ENCODE results near the gene HYLS1. TPM values are rescaled to one million over a fixed set of nuclear protein-coding genes. Genes with fewer than 3 reads are reported as not detected.

The HYLS1 gene, protein sequence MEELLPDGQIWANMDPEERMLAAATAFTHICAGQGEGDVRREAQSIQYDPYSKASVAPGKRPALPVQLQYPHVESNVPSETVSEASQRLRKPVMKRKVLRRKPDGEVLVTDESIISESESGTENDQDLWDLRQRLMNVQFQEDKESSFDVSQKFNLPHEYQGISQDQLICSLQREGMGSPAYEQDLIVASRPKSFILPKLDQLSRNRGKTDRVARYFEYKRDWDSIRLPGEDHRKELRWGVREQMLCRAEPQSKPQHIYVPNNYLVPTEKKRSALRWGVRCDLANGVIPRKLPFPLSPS
- 15.8 to 17.6 TPM (median 16.2 TPM) in 5 replicates for total RNA-seq (2022; extraction: Qiagen RNA extraction; ENCODE audit: low read depth)

DNA sequence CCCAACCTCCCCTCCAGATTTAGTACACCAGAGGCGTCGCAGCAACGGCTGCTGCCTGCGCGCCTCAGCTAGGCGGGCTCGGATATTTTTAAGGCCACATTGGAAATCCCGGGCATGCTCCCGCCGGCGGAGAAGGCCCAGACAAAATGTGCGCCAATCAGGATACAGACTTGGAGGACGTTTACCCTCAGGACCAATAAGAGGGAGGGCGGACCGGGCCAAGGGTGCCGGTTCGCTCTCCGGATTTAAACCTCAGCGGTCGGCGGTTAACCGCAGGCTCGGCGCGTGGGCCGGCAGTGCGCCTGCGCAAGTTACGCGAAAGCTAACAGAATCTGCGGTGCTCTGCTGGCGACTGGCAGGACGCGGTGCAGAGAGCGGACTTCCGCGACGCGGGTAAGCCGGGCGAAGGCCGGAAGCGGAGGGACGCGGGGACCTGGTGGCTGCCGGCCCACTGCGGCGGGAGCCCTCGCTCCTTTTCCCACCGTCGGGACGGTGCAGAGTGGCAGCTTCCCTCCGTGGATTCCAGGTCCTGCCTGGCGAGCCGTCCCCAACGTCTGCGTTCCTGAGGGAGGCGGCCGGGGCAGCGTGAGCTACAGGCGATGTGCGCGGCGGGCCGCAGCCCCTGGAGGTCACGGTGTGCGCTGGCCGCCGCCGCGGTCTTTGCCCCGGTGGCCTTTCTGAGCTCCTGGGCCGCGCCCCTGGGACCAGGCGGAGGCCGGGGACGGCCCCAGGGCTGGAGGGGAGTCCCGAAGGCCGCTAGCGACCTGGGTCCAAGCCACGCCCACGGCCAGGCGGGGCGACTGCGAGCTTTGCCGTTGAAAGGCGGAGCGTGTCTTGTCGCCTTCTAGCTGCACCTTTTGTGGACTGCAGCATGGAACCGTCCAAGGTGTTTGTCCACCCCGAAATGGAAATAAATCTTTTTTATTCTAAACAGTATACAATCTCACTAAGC is at the start of gene HYLS1:
TSS of gene HYLS1 (plus strand) at position 296 of the 952 bp plus-strand sequence. CDS start 11,701 bp downstream, outside the sequence.

DNA sequence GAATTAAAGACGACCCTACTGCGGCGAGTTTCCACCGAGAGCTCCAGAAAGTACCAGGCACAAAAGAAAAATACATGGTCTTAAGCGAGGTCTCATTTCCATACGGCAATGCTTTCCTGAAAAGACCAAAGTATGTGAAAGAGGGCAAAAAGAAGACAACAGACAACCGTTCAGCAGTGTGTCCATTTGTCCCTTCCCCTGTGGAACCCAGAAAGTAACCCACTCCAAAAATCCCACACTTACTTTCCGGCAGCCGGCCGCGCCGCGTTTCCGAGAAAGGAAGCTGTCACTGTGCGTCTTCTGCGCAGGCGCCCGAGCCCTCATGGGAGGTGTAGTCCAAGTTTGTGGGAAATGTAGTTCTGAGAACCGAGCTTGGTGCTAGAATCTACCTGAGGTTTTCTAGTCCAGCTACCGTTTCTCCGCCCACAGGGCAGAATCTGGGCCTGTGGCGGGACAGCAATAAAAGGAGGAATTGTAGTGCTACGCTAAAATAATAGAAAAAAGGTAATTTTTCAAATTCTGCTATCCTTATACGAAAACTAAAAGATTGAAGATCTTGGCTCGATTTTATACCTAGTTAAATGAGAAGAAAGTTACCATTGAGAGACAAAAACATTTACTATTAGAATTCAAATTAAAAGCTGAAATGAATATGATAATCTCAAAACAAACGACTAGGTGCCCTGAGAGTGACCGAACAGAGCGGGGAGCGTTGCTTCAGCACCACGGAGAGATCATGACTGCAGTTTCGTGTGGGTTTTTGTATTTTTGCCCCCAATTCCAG is 15.7 kb downstream of the HYLS1 start, which contains the start of gene PUS3:
TSS of gene PUS3 (minus strand) at position 280 of the 784 bp plus-strand sequence. CDS start 6,922 bp downstream, outside the sequence.

DNA sequence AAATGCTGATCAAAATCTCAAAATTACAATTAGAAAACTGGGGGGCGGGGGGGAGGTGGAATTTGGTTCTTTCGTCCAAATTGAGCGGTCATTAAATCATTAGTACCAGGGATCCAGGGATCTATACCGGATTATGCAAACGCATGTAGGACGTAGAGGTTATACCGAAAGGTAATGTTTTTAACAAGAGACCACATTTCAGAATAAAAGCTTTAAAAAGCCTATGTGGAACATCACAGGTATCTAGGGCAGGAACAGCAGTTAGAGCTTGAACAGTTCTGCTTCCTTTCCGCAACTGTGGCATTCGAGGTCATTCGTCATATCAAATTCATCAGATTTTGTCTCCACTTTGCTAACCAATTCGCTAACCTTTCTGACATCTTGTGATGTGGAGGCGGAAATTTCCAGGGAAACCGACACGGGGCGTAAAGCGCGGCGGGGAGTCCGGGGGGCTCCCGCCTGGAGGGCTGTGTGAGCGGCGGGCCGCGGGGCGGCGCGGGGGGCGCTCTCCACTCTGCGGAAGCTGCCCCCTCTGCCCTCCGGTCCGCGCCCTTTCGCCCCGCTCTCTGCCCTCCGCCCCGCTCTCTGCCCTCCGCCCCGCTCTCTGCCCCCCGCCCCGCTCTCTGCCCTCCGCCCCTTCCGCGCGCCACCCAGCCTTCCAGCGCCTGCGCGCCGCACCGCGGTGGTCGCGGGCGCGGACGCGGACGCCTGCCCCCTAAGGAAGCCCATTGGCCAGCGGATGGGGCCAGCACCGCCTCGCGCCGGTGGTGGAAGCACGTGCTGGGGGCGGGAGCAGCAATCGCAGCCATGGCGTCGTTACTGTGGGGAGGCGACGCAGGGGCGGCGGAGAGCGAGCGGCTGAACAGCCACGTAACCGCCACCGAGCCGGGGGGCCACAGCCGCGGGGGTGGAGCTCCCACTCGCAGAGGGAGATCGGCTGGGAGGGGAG is 16.5 kb downstream of the HYLS1 start, which contains the start of gene DDX25:
TSS of gene DDX25 (plus strand) at position 798 of the 949 bp plus-strand sequence. CDS start at position 808, 10 bp downstream.

DNA sequence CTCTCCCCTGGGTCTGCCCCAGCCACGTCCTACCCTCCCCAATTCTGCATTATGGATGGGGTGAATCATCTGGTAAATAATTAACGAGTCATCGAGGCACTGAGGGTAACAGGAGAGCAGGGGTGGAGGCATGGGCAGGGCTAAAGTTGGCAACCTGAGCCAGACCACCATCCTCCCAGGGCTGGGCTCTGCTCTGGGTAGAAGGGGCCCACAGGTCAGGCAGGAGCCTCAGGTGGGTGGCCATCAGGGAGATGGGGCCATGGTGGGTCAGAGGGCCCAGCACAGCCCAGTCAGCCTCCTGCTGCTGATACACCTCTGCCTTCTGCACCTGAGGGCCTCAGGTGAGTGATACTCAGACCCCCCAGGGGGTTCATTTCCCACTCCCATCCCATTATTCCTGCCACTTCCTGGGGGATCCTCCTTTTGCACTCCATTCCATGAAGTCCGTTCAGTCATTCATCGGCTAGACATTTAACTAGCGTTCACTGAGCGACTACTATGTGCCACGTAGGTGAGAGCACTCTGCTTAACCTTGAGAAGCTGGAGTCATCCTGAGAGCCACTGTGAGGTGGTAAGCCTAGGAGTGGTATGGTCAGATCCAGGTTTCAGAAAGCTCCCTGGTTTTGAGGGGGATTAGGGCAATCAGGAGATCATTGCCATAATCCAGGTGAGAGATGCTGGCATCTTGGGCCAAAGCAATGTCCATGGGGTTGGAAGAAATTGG is 58.5 kb downstream of the HYLS1 start, which contains the start of gene VSIG10L2:
TSS of gene VSIG10L2 (plus strand) at position 248 of the 724 bp plus-strand sequence. CDS start at position 260, 12 bp downstream.

Other genes starting within 250 kb of the HYLS1 start
- gene ACRV1, start 206.8 kb upstream of the HYLS1 start, total RNA-seq (2022; extraction: Qiagen RNA extraction; ENCODE audit: low read depth): not detected in 5 replicates
- not detected in 5 replicates for gene PATE1, start 141.4 kb upstream of the HYLS1 start, total RNA-seq (2022; extraction: Qiagen RNA extraction; ENCODE audit: low read depth)
- 0.02 TPM in 1 of 5 replicates, not detected in the others for gene PATE2, start 108.8 kb upstream of the HYLS1 start, total RNA-seq (2022; extraction: Qiagen RNA extraction; ENCODE audit: low read depth)
- gene PATE3, start 99.5 kb upstream of the HYLS1 start, total RNA-seq (2022; extraction: Qiagen RNA extraction; ENCODE audit: low read depth): not detected in 5 replicates
- gene PATE4, start 54.4 kb upstream of the HYLS1 start, total RNA-seq (2022; extraction: Qiagen RNA extraction; ENCODE audit: low read depth): not detected in 5 replicates
- 6.6 to 14.5 TPM (median 7.6 TPM) in 5 replicates for gene PUS3, start 15.5 kb downstream of the HYLS1 start, total RNA-seq (2022; extraction: Qiagen RNA extraction; ENCODE audit: low read depth)
- gene DDX25, start 16.8 kb downstream of the HYLS1 start, total RNA-seq (2022; extraction: Qiagen RNA extraction; ENCODE audit: low read depth): 0.02 to 0.05 TPM in 2 of 5 replicates, not detected in the others
- gene VSIG10L2, start 58.4 kb downstream of the HYLS1 start, total RNA-seq (2022; extraction: Qiagen RNA extraction; ENCODE audit: low read depth): not detected in 5 replicates
- gene CDON, start 175.2 kb downstream of the HYLS1 start, total RNA-seq (2022; extraction: Qiagen RNA extraction; ENCODE audit: low read depth): 2.0 to 3.7 TPM (median 2.8 TPM) in 5 replicates

Measured in A549 treated with CpdA at 1 μM for 4 hours (cell line).